ENCODE results near the gene STRN4. TPM values are rescaled to one million over a fixed set of nuclear protein-coding genes. Genes with fewer than 3 reads are reported as not detected.

The STRN4 gene
- total and polyA plus RNA-seq, 2 donors (not counting 1 experiment from before 2014, with no cell fraction given) = 33.7 to 56.0 TPM

DNA sequence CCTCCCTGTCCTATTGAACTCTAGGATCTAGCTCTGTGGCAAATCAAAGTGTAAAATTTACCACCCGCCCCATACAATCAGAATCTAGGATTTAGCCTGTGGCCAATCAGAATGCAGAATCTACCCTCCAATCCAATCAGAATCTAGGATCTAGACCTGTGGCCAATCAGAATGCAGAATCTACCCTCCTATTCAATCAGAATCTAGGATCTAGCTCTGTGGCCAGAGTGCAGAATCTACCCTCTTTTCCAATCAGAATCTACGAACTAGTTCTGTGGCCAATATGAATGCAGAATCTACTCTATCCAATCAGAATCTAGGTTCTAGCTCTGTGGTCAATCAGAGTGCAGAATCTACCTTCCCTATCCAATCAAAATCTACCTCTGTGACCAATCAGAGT lies 55.1 kb downstream of the STRN4 start:
- no peaks in the 10 kb centered on the region for H3K4me1 ChIP-seq (ENCODE audit: control insufficient read depth, extremely low read depth, insufficient read depth, low read length)
- H2AFZ ChIP-seq (ENCODE audit: low read length) = no peak overlapping the region
- H3K4me3 ChIP-seq (replicated peaks in 1 of 4; ENCODE audit: control extremely low read depth in 1 of 4, insufficient read depth in 1 of 4, low read depth in 3 of 4, low read length in 4 of 4) = no peak overlapping the region
- H3K36me3 ChIP-seq (ENCODE audit: control insufficient read depth, insufficient read depth, low read length) = peaks cover 27% of the 10 kb centered on the region
- H3K9me3 ChIP-seq (ENCODE audit: control insufficient read depth, insufficient read depth, low read depth, low read length) = no peaks in the 10 kb centered on the region
- no peaks in the 10 kb centered on the region for H3K79me2 ChIP-seq (ENCODE audit: control insufficient read depth, insufficient read depth, low read length)
- DNase-seq (ENCODE audit: low read depth in 2 of 2) = no peak
- TF ChIP-seq, protein P1, sequence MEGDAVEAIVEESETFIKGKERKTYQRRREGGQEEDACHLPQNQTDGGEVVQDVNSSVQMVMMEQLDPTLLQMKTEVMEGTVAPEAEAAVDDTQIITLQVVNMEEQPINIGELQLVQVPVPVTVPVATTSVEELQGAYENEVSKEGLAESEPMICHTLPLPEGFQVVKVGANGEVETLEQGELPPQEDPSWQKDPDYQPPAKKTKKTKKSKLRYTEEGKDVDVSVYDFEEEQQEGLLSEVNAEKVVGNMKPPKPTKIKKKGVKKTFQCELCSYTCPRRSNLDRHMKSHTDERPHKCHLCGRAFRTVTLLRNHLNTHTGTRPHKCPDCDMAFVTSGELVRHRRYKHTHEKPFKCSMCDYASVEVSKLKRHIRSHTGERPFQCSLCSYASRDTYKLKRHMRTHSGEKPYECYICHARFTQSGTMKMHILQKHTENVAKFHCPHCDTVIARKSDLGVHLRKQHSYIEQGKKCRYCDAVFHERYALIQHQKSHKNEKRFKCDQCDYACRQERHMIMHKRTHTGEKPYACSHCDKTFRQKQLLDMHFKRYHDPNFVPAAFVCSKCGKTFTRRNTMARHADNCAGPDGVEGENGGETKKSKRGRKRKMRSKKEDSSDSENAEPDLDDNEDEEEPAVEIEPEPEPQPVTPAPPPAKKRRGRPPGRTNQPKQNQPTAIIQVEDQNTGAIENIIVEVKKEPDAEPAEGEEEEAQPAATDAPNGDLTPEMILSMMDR (conservative IDR thresholded peaks at IDR 0.05 in 1 of 2, IDR thresholded peaks at IDR 0.05 in 1 of 2; ENCODE audit: low read depth in 1 of 2, low read length in 2 of 2) = no peak
- no peak for TF ChIP-seq EZH2 (IDR thresholded peaks at IDR 0.05; ENCODE audit: low read length, missing control alignments)
- no peak overlapping the region for H3K27ac ChIP-seq (ENCODE audit: insufficient read depth, low read length)
- no peaks in the 10 kb centered on the region for H4K20me1 ChIP-seq (ENCODE audit: control insufficient read depth, extremely low read depth, insufficient read depth, low read length)
- no peaks in the 10 kb centered on the region for H3K27me3 ChIP-seq (ENCODE audit: control insufficient read depth, insufficient read depth, low read length)
- no peak overlapping the region for H3K9ac ChIP-seq (ENCODE audit: insufficient read depth, low read length)
- no peak overlapping the region for H3K4me2 ChIP-seq (ENCODE audit: extremely low read depth, insufficient read depth, low read length)

DNA sequence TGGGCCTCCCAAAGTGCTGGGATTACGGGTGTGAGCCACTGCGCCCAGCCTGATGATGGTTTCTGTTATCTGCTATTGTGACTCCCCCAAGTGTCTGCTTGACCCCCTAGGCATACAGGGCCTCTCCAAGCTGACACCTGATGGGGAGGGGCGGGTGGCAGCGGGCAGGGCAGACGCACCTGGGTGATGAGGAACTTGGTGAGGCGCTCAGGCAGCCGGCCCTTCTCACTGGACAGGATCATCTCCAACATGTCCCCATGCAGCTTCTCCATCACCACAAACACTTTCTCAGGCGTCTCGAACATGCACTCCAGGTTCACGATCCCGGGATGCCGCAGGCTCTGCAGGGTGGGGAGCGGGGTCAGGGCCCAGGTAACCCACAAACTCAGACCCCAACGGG lies 56.9 kb downstream of the STRN4 start:
- DNase-seq (ENCODE audit: low read depth in 2 of 2) = no peak
- Histone ChIP-seq H3K9ac (ENCODE audit: insufficient read depth, low read length) (no peak overlapping the region), H4K20me1 (ENCODE audit: control insufficient read depth, extremely low read depth, insufficient read depth, low read length) (no peaks in the 10 kb centered on the region), H3K4me3 (replicated peaks in 1 of 4; ENCODE audit: control extremely low read depth in 1 of 4, insufficient read depth in 1 of 4, low read depth in 3 of 4, low read length in 4 of 4) (no peak overlapping the region), H3K79me2 (ENCODE audit: control insufficient read depth, insufficient read depth, low read length) (no peaks in the 10 kb centered on the region), H2AFZ (ENCODE audit: low read length) (no peak overlapping the region), H3K36me3 (ENCODE audit: control insufficient read depth, insufficient read depth, low read length) (peaks cover 27% of the 10 kb centered on the region), H3K27ac (ENCODE audit: insufficient read depth, low read length) (no peak overlapping the region), H3K9me3 (ENCODE audit: control insufficient read depth, insufficient read depth, low read depth, low read length) (no peaks in the 10 kb centered on the region), H3K4me1 (ENCODE audit: control insufficient read depth, extremely low read depth, insufficient read depth, low read length) (no peaks in the 10 kb centered on the region), H3K4me2 (ENCODE audit: extremely low read depth, insufficient read depth, low read length) (no peak overlapping the region), H3K27me3 (ENCODE audit: control insufficient read depth, insufficient read depth, low read length) (no peaks in the 10 kb centered on the region)
- TF ChIP-seq, protein P1 (conservative IDR thresholded peaks at IDR 0.05 in 1 of 2, IDR thresholded peaks at IDR 0.05 in 1 of 2; ENCODE audit: low read depth in 1 of 2, low read length in 2 of 2) = no peak
- no peak for TF ChIP-seq EZH2 (IDR thresholded peaks at IDR 0.05; ENCODE audit: low read length, missing control alignments)

DNA sequence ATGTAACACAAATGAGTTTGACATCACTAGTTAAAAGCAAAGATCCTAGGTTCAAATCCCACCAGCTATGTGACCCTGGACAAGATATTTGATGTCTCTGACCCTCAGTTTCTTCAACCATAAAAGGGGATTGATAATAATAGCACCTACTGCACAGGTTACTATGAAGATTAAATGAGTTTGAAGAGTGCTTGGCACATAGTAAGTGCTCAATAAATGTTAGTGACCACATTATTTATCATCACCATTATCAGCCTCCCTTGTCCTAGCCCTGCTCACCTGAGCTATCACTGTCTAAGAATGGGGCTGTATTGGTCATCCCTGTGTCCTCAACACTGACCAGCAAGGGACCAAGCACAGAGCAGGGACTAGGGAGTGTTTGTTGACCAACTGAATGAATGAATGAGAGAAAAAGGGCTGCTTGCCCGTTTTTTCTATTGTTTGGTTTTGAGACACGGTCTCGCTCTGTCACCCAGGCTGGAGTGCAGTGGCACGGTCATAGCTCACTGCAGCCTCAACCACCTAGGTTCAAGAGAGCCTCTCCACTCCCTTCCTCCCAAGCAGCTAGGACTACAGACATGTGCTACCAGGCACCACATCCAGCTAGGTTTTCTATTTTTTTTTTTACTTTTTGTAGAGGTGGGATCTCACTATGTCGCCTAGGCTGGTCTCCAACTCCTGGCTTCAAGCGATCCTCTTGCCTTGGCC lies 58.7 kb downstream of the STRN4 start:
- TF ChIP-seq EZH2 (IDR thresholded peaks at IDR 0.05; ENCODE audit: low read length, missing control alignments) = no peak
- TF ChIP-seq, protein P1 (conservative IDR thresholded peaks at IDR 0.05 in 1 of 2, IDR thresholded peaks at IDR 0.05 in 1 of 2; ENCODE audit: low read depth in 1 of 2, low read length in 2 of 2) = no peak
- Histone ChIP-seq H3K36me3 (ENCODE audit: control insufficient read depth, insufficient read depth, low read length) (peaks cover 17% of the 10 kb centered on the region), H3K27ac (ENCODE audit: insufficient read depth, low read length) (no peak overlapping the region)

More for the DNA sequence above, 58.7 kb downstream of the STRN4 start:
- Histone ChIP-seq H3K4me2 (ENCODE audit: extremely low read depth, insufficient read depth, low read length) (no peak overlapping the region), H2AFZ (ENCODE audit: low read length) (no peak overlapping the region), H3K79me2 (ENCODE audit: control insufficient read depth, insufficient read depth, low read length) (no peaks in the 10 kb centered on the region), H3K9ac (ENCODE audit: insufficient read depth, low read length) (no peak overlapping the region), H3K4me1 (ENCODE audit: control insufficient read depth, extremely low read depth, insufficient read depth, low read length) (no peaks in the 10 kb centered on the region), H3K27me3 (ENCODE audit: control insufficient read depth, insufficient read depth, low read length) (no peaks in the 10 kb centered on the region), H4K20me1 (ENCODE audit: control insufficient read depth, extremely low read depth, insufficient read depth, low read length) (no peaks in the 10 kb centered on the region), H3K4me3 (replicated peaks in 1 of 4; ENCODE audit: control extremely low read depth in 1 of 4, insufficient read depth in 1 of 4, low read depth in 3 of 4, low read length in 4 of 4) (no peak overlapping the region), H3K9me3 (ENCODE audit: control insufficient read depth, insufficient read depth, low read depth, low read length) (no peaks in the 10 kb centered on the region)
- DNase-seq (ENCODE audit: low read depth in 2 of 2) = no peak

Data from fibroblast of lung (primary cell).